Stimulated activated CD8-positive, alpha-beta memory T cell treated with anti-CD3 and anti-CD28 coated beads, Interleukin-15, amount 100 ng/mL, for 1 hour (primary cell): ENCODE results near the gene SLC27A5.
"Not testable (repeated sequence)": the region's sequence is repeated elsewhere in the genome, so short reads cannot be mapped to it uniquely, and the experiment has no call there.

Source experiments
- DNase-seq: peaks from one replicate; pipeline ENCODE4 v3.0.0-alpha.2; 2020; ENCODE audit warnings: low read depth

The SLC27A5 gene

GRCh38 chr19:58522709-58523108, 10.9 kb upstream of the SLC27A5 start:
- DNase-seq = no peak

GRCh38 chr19:58521651-58522050, 9.9 kb upstream of the SLC27A5 start:
- DNase-seq = no peak

DNA sequence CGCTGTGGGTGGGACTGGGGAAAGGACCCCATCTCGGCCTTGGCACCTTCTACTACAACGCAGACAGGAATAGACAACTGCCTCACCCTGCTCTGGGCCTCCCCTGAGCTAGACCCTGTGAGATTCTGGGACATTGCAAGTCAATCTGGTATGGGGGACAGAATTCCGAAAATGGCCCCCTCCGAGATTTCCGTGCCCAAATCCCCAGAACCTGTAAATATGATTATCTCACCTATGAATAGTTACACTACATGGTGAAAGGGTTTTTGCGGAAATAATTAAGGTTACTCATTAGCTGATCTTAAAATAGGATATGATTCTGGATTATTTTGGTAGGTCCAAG, 8.4 kb upstream of the SLC27A5 start:
- DNase-seq = no peak

GRCh38 chr19:58519355-58520256, 7.8 kb upstream of the SLC27A5 start, which contains the start of gene ZBTB45:
ZBTB45 (minus strand) TSS chr19:58519810; CDS start chr19:58517673, 2,137 bp downstream.
- peak; percentile 74 for DNase-seq

DNA sequence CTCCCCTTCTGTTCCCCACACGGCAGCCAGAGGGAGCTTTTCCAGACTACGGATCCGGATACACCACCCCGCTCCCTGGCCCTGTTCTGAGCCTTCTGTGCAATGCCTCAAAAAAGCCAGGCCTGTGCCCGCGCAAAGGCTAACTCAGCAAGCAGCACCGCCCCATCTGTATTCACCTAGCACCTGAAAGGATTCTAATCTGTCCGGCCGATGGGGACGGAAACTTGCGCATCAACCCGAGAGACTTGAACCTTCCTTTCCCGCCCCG, 7.2 kb upstream of the SLC27A5 start:
- no peak for DNase-seq

DNA sequence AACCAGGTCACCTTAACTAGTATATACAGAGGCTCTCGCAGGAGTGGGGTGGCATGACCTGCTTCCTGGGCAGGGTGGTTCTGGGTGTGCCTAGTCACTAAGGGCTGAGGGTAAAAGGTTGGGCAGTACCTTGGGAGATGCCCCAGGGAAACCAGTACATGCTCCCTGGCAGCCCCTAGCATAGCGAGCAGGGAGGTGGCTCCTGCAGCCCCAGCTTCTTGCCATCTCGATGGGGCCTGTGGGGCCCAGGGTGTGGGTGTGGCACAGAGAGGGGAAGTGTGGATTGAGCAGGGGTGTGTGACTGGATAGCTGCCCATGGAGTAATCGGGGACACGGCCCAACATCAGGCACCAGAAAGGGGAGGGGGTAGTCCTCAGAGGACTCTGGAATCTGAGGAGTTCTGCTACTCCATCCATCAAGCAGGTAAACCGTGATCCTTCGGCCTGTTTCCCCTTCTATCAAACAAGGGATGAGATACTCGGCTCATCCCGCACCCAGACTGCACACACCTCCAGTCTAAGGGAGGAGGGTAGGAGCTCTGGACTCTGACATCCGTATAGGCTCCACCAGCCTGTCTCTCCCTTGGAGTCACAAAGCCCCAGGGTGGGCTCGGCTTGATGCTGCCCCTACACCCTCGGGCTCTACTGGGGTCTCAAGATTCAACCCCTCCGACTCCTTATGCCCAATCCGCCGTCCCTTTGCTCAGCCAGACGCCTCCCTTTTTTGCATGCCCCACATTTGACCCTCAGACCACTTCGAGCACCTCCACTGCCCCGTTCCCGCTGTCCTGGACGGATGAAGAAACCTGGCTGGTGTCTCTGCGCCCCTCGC, 6.7 kb upstream of the SLC27A5 start:
- no peak for DNase-seq

GRCh38 chr19:58516964-58517833, 5.4 kb upstream of the SLC27A5 start:
- DNase-seq = no peak

- no peak for DNase-seq
Measured at GRCh38 chr19:58516246-58516836, 4.5 kb upstream of the SLC27A5 start.

GRCh38 chr19:58515259-58515658, 3.5 kb upstream of the SLC27A5 start:
- no peak for DNase-seq

- DNase-seq = no peak
Measured at GRCh38 chr19:58514564-58515022, 2.8 kb upstream of the SLC27A5 start.

- DNase-seq = peak; percentile 82
Measured at GRCh38 chr19:58513694-58514563, 2.1 kb upstream of the SLC27A5 start.

DNA sequence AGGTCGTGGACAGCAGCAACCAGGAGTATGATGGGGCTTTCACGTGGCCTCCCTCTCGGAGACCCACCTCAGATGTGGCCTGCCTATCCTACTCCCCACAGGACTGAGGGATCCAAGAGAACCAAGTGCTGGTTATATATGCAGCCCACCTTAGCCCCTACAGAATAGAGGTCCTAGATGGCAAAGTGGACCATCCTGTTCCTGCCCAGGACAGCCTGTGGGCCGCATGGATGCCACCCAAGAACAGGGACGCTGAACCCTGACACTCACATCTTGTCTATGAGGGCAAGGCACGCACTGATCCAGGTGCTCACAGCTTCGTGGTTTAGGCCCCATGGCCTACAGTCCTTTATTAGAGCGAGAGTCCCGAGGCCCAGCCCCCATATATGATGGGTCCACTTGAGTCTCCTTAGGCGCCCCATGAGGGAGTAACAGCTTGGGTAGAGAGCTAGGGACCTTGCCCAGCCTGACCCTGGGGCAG, 1.5 kb upstream of the SLC27A5 start:
- no peak for DNase-seq

GRCh38 chr19:58510084-58510862, 1.5 kb downstream of the SLC27A5 start:
- DNase-seq = no peak

- no peak for DNase-seq
Measured at GRCh38 chr19:58509731-58510083, 2.1 kb downstream of the SLC27A5 start.

- DNase-seq = not testable (repeated sequence)
Measured at GRCh38 chr19:58507602-58508223, 4.1 kb downstream of the SLC27A5 start.

DNA sequence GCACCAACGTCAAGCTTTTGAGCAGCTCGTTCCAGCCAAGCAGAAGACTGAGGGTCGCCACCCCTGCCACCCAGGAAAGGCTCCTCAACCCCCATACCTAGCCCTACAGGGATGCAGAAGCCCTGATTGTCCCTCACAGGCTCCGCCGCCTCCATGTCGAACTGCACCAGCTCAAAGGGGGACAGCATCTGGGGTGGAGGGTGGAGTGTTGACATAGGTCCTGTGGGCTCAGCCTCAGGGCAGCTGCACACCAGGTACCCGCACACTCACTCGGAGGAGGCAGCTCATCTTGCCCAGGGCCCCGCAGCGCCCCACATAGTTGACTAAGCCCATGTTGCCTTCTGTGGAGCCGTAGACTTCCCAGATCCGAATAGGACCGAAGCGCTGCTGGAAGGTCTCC, 11.6 kb downstream of the SLC27A5 start:
- DNase-seq = no peak

- peak; percentile 94 for DNase-seq
Measured at GRCh38 chr19:58499021-58499927, 12.5 kb downstream of the SLC27A5 start.

DNA sequence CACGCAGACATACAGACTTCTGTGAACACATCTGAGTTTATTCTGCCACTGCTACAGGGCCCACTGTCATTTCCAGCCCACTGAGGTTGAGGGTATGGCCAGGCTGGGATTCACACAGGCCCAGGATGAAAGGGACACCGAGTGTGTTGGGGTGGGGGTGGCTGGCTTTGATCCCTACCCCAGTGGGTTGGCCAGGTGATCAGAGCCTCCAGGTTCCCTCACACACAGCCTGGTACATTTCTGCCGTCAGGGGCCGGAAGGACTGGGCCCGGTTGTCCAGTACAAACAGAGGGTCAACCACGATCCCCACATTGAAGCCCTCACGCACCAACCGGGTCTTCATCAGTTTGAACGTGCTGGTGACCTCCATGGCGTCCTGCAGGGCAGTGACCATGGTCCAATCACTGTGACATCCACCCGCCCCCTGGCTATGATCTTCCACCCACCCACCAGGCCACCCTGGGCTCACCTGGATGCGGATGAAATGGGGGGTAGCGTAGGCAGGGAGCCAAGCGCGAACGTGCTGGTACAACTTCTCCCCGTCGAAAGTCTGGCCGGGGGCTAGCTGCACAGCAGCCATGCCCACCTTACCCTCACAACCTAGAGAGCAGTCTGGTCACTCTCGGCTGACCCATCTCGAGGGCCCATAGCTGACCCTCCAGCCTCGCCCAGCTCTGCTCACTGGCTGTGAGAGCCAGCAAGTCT, 13.3 kb downstream of the SLC27A5 start:
- no peak for DNase-seq
